Naive thymus-derived CD4-positive, alpha-beta T cell (primary cell): ENCODE data around the gene PRX. TPM values are rescaled to one million over a fixed set of nuclear protein-coding genes. Genes with fewer than 3 reads are reported as not detected.
"Not testable (repeated sequence)": the region's sequence is repeated elsewhere in the genome, so short reads cannot be mapped to it uniquely, and the experiment has no call there.

Source experiments
- ATAC-seq: fragments of 150-1000 bp; cut with Tn5 transposase; 2 replicates; pipeline ENCODE4 v1.10.0; 2021; ENCODE audit warnings: mild to moderate bottlenecking, moderate library complexity
- CTCF ChIA-PET: fragments of 350-600 bp; sonication (Branson Sonifier 250); formaldehyde crosslinking; loops from one replicate; lab custom pipeline; 2021; ENCODE audit warnings: antibody characterized with exemption; lab: Charles Lee
- POLR2A ChIA-PET: fragments of 350-600 bp; sonication (Branson Sonifier 250); formaldehyde crosslinking; loops from one replicate; lab custom pipeline; 2021; ENCODE audit warnings: antibody characterized with exemption, inconsistent platforms; lab: Charles Lee
- DNase-seq, 9 donors: peaks; one replicate each; pipeline versions ENCODE4 v3.0.0 to v3.0.0-alpha.2; 2020 to 2022; ENCODE audit warnings: mixed read lengths in 1 of 9
- H3K27ac ChIP-seq: one replicate; pipeline ENCODE4 v1.7.0; 2013; ENCODE audit warnings: mild to moderate bottlenecking, low read depth, low read length, moderate library complexity
- H3K27me3 ChIP-seq, 2 donors: one replicate each; pipeline ENCODE4 v1.7.0; 2013; ENCODE audit warnings: low read length in 2 of 2, mild to moderate bottlenecking in 2 of 2, moderate library complexity in 2 of 2; ENCODE audit not compliant: control insufficient read depth in 2 of 2, insufficient read depth in 2 of 2
- H3K36me3 ChIP-seq, 3 experiments: 1 replicate in 2 of 3; 2 replicates in 1 of 3; pipeline ENCODE4 v1.7.0; 2013; ENCODE audit warnings: low read length in 3 of 3, mild to moderate bottlenecking in 3 of 3, moderate library complexity in 1 of 3; ENCODE audit not compliant: insufficient read depth in 3 of 3, control insufficient read depth in 2 of 3
- H3K4me1 ChIP-seq, 2 donors: one replicate each; pipeline ENCODE4 v1.7.0; 2013; ENCODE audit warnings: low read length in 2 of 2, mild to moderate bottlenecking in 2 of 2, moderate library complexity in 1 of 2; ENCODE audit not compliant: control insufficient read depth in 2 of 2, insufficient read depth in 2 of 2
- H3K4me3 ChIP-seq: 2 replicates; pipeline ENCODE4 v1.7.0; 2013; ENCODE audit warnings: mild to moderate bottlenecking, low read length
- H3K9me3 ChIP-seq, 3 experiments: 1 replicate in 2 of 3; 2 replicates in 1 of 3; pipeline ENCODE4 v1.7.0; 2013; ENCODE audit warnings: low read length in 3 of 3; ENCODE audit not compliant: control insufficient read depth in 2 of 3
- H3K27ac Mint-ChIP-seq, 9 donors: one replicate each; pipeline ENCODE4 v1.8.0; 2020 to 2022; ENCODE audit warnings: mixed read lengths in 9 of 9, mild to moderate bottlenecking in 8 of 9, moderate library complexity in 5 of 9, inconsistent platforms in 2 of 9
- H3K27me3 Mint-ChIP-seq, 5 donors: one replicate each; pipeline ENCODE4 v1.8.0; 2021 to 2022; ENCODE audit warnings: mixed read lengths in 5 of 5, mild to moderate bottlenecking in 1 of 5
- H3K36me3 Mint-ChIP-seq, 5 donors: one replicate each; pipeline ENCODE4 v1.8.0; 2020 to 2022; ENCODE audit warnings: mixed read lengths in 5 of 5, mild to moderate bottlenecking in 3 of 5, inconsistent platforms in 1 of 5
- H3K4me1 Mint-ChIP-seq, 7 donors: one replicate each; pipeline ENCODE4 v1.8.0; 2020 to 2022; ENCODE audit warnings: mixed read lengths in 7 of 7, mild to moderate bottlenecking in 3 of 7, inconsistent platforms in 1 of 7
- H3K4me3 Mint-ChIP-seq, 10 donors: one replicate each; pipeline ENCODE4 v1.8.0; 2020 to 2022; ENCODE audit warnings: mild to moderate bottlenecking in 10 of 10, mixed read lengths in 10 of 10, moderate library complexity in 6 of 10, inconsistent platforms in 2 of 10
- H3K9me3 Mint-ChIP-seq, 11 donors: one replicate each; pipeline ENCODE4 v1.8.0; 2020 to 2022; ENCODE audit warnings: mixed read lengths in 11 of 11, mild to moderate bottlenecking in 4 of 11, inconsistent platforms in 1 of 11, moderate library complexity in 1 of 11
- intact Hi-C, 2 donors: fragments of 100-400 bp; cut with micrococcal nuclease; formaldehyde crosslinking; loops; one replicate each; pipeline ENCODE4 v1.15.1; 2023
- polyA plus RNA-seq, 2 donors: library from polyadenylated mRNA; unstranded; fragments of 300-500 nt; fragmentation: Illumina TruSeq; gene quantifications; one replicate each; pipeline ENCODE4 v1.2.3, GENCODE V29; 2021
- total RNA-seq, 6 experiments: library from RNA in 5 of 6; stranded (reverse) in 5 of 6; gene quantifications; 1 replicate in 5 of 6; 2 replicates in 1 of 6; pipeline ENCODE4 v1.2.3 and lab custom pipeline; 2021 to 2026

PRX gene
- total and polyA plus RNA-seq, 7 experiments from 2014 or later = 0.14 to 4.0 (median 1.9) TPM

- H3K9me3 ChIP-seq, CTCF ChIA-PET, ATAC-seq, H3K27me3 ChIP-seq, H3K27ac ChIP-seq, H3K36me3 ChIP-seq, H3K4me3 ChIP-seq, DNase-seq, H3K4me1 ChIP-seq, H3K9me3 Mint-ChIP-seq, H3K27me3 Mint-ChIP-seq, intact Hi-C loops, H3K4me3 Mint-ChIP-seq, H3K36me3 Mint-ChIP-seq: not testable (repeated sequence)
- POLR2A ChIA-PET = interaction anchor here (0.8 to 1.2 kb wide), 4 partner anchors 15 to 27 kb away, joined by 3 to 4 read pairs (median 4); partner anchors contain the start of gene SERTAD1
- H3K27ac Mint-ChIP-seq = peak overlapping the region in 2 of 9 donors; percentile 21 to 41
- peaks cover 3 to 21% (median 17%) of the 10 kb centered on the region in 7 donors for H3K4me1 Mint-ChIP-seq
Measured at GRCh38 chr19:40408598-40408925, 4.6 kb downstream of the PRX start.

- peaks cover 5 to 11% of the 10 kb centered on the region in 2 donors for H3K4me1 ChIP-seq
- ChIA-PET POLR2A (interaction anchor here (0.8 to 1.2 kb wide), 3 partner anchors 15 to 28 kb away, joined by 3 to 4 read pairs (median 4); partner anchors contain the start of gene SERTAD1), CTCF (no interaction called here)
- Mint-ChIP-seq H3K9me3 (peaks cover 0 to 3% (median 0%) of the 10 kb centered on the region in 11 donors), H3K27me3 (no peaks in the 10 kb centered on the region), H3K36me3 (no peaks in the 10 kb centered on the region), H3K4me1 (peaks cover 0 to 25% (median 21%) of the 10 kb centered on the region in 7 donors), H3K4me3 (peak overlapping the region in 2 of 10 donors; percentile 29 to 33), H3K27ac (peak overlapping the region in 2 of 9 donors; percentile 41 to 46)
- no peaks in the 10 kb centered on the region for H3K9me3 ChIP-seq
- DNase-seq (peak in 1 of 9 donors; percentile 15), ATAC-seq (no peak)
- intact Hi-C loops = no loop called here
- H3K36me3 ChIP-seq = no peaks in the 10 kb centered on the region
- no peaks in the 10 kb centered on the region for H3K27me3 ChIP-seq
- no peak overlapping the region for H3K27ac ChIP-seq
- H3K4me3 ChIP-seq = no peak overlapping the region
Measured at GRCh38 chr19:40407714-40408597, 5.2 kb downstream of the PRX start.

- peaks cover 0 to 5% (median 0%) of the 10 kb centered on the region in 5 donors for H3K36me3 Mint-ChIP-seq
- peaks cover 0 to 3% (median 0%) of the 10 kb centered on the region in 11 donors for H3K9me3 Mint-ChIP-seq
- H3K4me1 Mint-ChIP-seq = peaks cover 22 to 42% (median 36%) of the 10 kb centered on the region in 7 donors
- H3K4me1 ChIP-seq = peaks cover 5 to 12% of the 10 kb centered on the region in 2 donors
- ATAC-seq = peak; percentile 80
- peaks cover 0 to 6% (median 0%) of the 10 kb centered on the region in 5 donors for H3K27me3 Mint-ChIP-seq
- peak; percentile 54 to 84 (median 69) for DNase-seq
- H3K27ac ChIP-seq = peak overlapping the region; percentile 79
- H3K4me3 Mint-ChIP-seq = peak overlapping the region; percentile 78 to 98 (median 93)
- no peaks in the 10 kb centered on the region for H3K27me3 ChIP-seq
- H3K9me3 ChIP-seq = no peaks in the 10 kb centered on the region
- intact Hi-C loops = loop anchor here (1.0 kb wide), 2 partner anchors 40 to 118 kb away; partner anchors contain the start of gene AKT2 (in 1 of the 2)
- peak overlapping the region; percentile 75 to 93 (median 86) for H3K27ac Mint-ChIP-seq
- ChIA-PET POLR2A (interaction anchor here (0.6 to 4.6 kb wide), 14 partner anchors 9 to 928 kb away, joined by 3 to 25 read pairs (median 4); partner anchors contain the start of genes BLVRB, C19orf47, PRX and SERTAD1), CTCF (interaction anchor here (0.6 kb wide), 1 partner anchor 1085 kb away, joined by 3 read pairs; no protein-coding TSS in a partner anchor)
- H3K36me3 ChIP-seq = no peaks in the 10 kb centered on the region
- H3K4me3 ChIP-seq = peak overlapping the region; percentile 74
Measured at GRCh38 chr19:40403262-40403984, 9.8 kb downstream of the PRX start.

GRCh38 chr19:40400559-40400958 is 12.6 kb downstream of the PRX start:
- Histone ChIP-seq H3K36me3 (no peaks in the 10 kb centered on the region), H3K27me3 (no peaks in the 10 kb centered on the region), H3K4me3 (no peak overlapping the region), H3K27ac (no peak overlapping the region), H3K4me1 (peaks cover 5 to 7% of the 10 kb centered on the region in 2 donors), H3K9me3 (no peaks in the 10 kb centered on the region)
- ATAC-seq (no peak), DNase-seq (no peak)
- H3K27me3 Mint-ChIP-seq = peaks cover 0 to 6% (median 0%) of the 10 kb centered on the region in 5 donors
- intact Hi-C loops = no loop called here
- POLR2A ChIA-PET = interaction anchor here (0.6 to 4.6 kb wide), 4 partner anchors 33 to 49 kb away, joined by 3 to 21 read pairs (median 4); partner anchors contain the start of gene SERTAD3
- H3K4me3 Mint-ChIP-seq = no peak overlapping the region
- H3K27ac Mint-ChIP-seq = no peak overlapping the region
- CTCF ChIA-PET = no interaction called here
- H3K9me3 Mint-ChIP-seq = peaks cover 0 to 1% (median 0%) of the 10 kb centered on the region in 11 donors
- H3K36me3 Mint-ChIP-seq = peaks cover 0 to 10% (median 0%) of the 10 kb centered on the region in 5 donors
- H3K4me1 Mint-ChIP-seq = peaks cover 20 to 39% (median 32%) of the 10 kb centered on the region in 7 donors

GRCh38 chr19:40398417-40399131 is 14.6 kb downstream of the PRX start:
- Mint-ChIP-seq H3K9me3 (no peaks in the 10 kb centered on the region), H3K4me1 (peaks cover 12 to 31% (median 23%) of the 10 kb centered on the region in 7 donors), H3K4me3 (peak overlapping the region in 7 of 10 donors; percentile 4 to 54 (median 34)), H3K36me3 (peaks cover 0 to 10% (median 0%) of the 10 kb centered on the region in 5 donors), H3K27me3 (peaks cover 0 to 6% (median 0%) of the 10 kb centered on the region in 5 donors), H3K27ac (peak overlapping the region in 2 of 9 donors; percentile 1 to 19)
- Histone ChIP-seq H3K9me3 (no peaks in the 10 kb centered on the region), H3K36me3 (no peaks in the 10 kb centered on the region), H3K4me1 (peaks cover 5 to 7% of the 10 kb centered on the region in 2 donors), H3K27me3 (no peaks in the 10 kb centered on the region), H3K27ac (no peak overlapping the region), H3K4me3 (no peak overlapping the region)
- ATAC-seq (peak; percentile 82), DNase-seq (peak in 8 of 9 donors; percentile 52 to 80 (median 63))
- ChIA-PET CTCF (no interaction called here), POLR2A (no interaction called here)
- intact Hi-C loops = no loop called here

GRCh38 chr19:40397568-40397906 is 15.6 kb downstream of the PRX start:
- Mint-ChIP-seq H3K36me3 (peaks cover 0 to 10% (median 0%) of the 10 kb centered on the region in 5 donors), H3K27ac (no peak overlapping the region), H3K4me1 (peaks cover 7 to 24% (median 19%) of the 10 kb centered on the region in 7 donors), H3K27me3 (peaks cover 0 to 6% (median 0%) of the 10 kb centered on the region in 5 donors), H3K4me3 (no peak overlapping the region), H3K9me3 (no peaks in the 10 kb centered on the region)
- H3K36me3 ChIP-seq = no peaks in the 10 kb centered on the region
- H3K4me1 ChIP-seq = no peaks in the 10 kb centered on the region
- no peak overlapping the region for H3K27ac ChIP-seq
- H3K9me3 ChIP-seq = no peaks in the 10 kb centered on the region
- intact Hi-C loops = no loop called here
- no peaks in the 10 kb centered on the region for H3K27me3 ChIP-seq
- CTCF ChIA-PET = no interaction called here
- H3K4me3 ChIP-seq = no peak overlapping the region
- no peak for DNase-seq
- POLR2A ChIA-PET = interaction anchor here (0.8 kb wide), 1 partner anchor 15 kb away, joined by 3 read pairs; no protein-coding TSS in a partner anchor
- no peak for ATAC-seq
